Hepatocyte (in vitro differentiated cells): ENCODE data around the gene C10orf105. TPM values are rescaled to one million over a fixed set of nuclear protein-coding genes. Genes with fewer than 3 reads are reported as not detected.

Source experiments
- DNase-seq: peaks from one replicate; pipeline ENCODE4 v3.0.0-alpha.2; 2016; ENCODE audit warnings: low spot score
- H2AFZ ChIP-seq: fragments of 200-600 bp; sonication (generic); 2 replicates; pipeline ENCODE4 v1.6.0; 2016; ENCODE audit warnings: antibody characterized with exemption, mild to moderate bottlenecking
- H3K27ac ChIP-seq: fragments of 200-600 bp; sonication (generic); 2 replicates; pipeline ENCODE4 v1.5.1; 2016; ENCODE audit warnings: mild to moderate bottlenecking
- H3K27me3 ChIP-seq: fragments of 200-600 bp; sonication (generic); 2 replicates; pipeline ENCODE4 v1.6.1; 2016
- H3K36me3 ChIP-seq: fragments of 200-600 bp; sonication (generic); replicated peaks from 2 replicates; pipeline ENCODE4 v1.5.1; 2016; ENCODE audit warnings: low read depth; ENCODE audit not compliant: insufficient read depth
- H3K4me1 ChIP-seq: fragments of 200-600 bp; sonication (generic); 2 replicates; pipeline ENCODE4 v1.5.1; 2016; ENCODE audit warnings: mild to moderate bottlenecking, moderate library complexity; ENCODE audit not compliant: insufficient read depth
- H3K4me2 ChIP-seq: fragments of 200-600 bp; sonication (generic); 2 replicates; pipeline ENCODE4 v1.6.0; 2016
- H3K4me3 ChIP-seq: fragments of 200-600 bp; sonication (generic); 2 replicates; pipeline ENCODE4 v1.5.1; 2016; ENCODE audit warnings: mild to moderate bottlenecking
- H3K79me2 ChIP-seq: fragments of 200-600 bp; sonication (generic); 2 replicates; pipeline ENCODE4 v1.6.0; 2017; ENCODE audit warnings: mild to moderate bottlenecking
- H3K9me2 ChIP-seq: fragments of 200-600 bp; sonication (generic); replicated peaks from 2 replicates; pipeline ENCODE4 v1.6.0; 2017; ENCODE audit warnings: mild to moderate bottlenecking; ENCODE audit not compliant: insufficient read depth
- H3K9me3 ChIP-seq: fragments of 200-600 bp; sonication (generic); 2 replicates; pipeline ENCODE4 v1.5.1; 2016; ENCODE audit warnings: low read depth, mild to moderate bottlenecking
- H4K20me1 ChIP-seq: fragments of 200-600 bp; sonication (generic); 2 replicates; pipeline ENCODE4 v1.6.0; 2016; ENCODE audit warnings: mild to moderate bottlenecking; ENCODE audit not compliant: insufficient read depth, poor library complexity, severe bottlenecking
- EZH2 ChIP-seq: fragments of 200-600 bp; sonication (generic); IDR thresholded peaks from 2 replicates; pipeline ENCODE4 v1.6.1; 2016; ENCODE audit warnings: antibody characterized with exemption, mild to moderate bottlenecking, borderline replicate concordance
- EZH2phosphoT487 ChIP-seq: fragments of 200-600 bp; sonication (generic); IDR thresholded peaks from one replicate; pipeline ENCODE4 v1.6.1; 2018; ENCODE audit warnings: antibody characterized with exemption, mild to moderate bottlenecking, low read depth, moderate library complexity; ENCODE audit not compliant: unreplicated experiment, severe bottlenecking
- WGBS: methylation state at CpG from one replicate; pipeline ENCODE4 v1.1.6; 2016; ENCODE audit warnings: low lambda C conversion rate; ENCODE audit errors: missing lambda C conversion rate; 5-methylcytosine and 5-hydroxymethylcytosine counted together
- polyA plus RNA-seq: library from polyadenylated mRNA; unstranded; fragments of >200 nt; fragmentation: Nextera tagmentation; extraction: Ambion mirVana; gene quantifications from 2 replicates; pipeline ENCODE4 v1.2.1, GENCODE V29; 2016
- total RNA-seq: library from RNA; depleted of rRNA; stranded (reverse); fragments of >200 nt; gene quantifications from 2 replicates; pipeline ENCODE4 v1.2.3, GENCODE V29; 2014
- TF ChIP-seq, protein P1 (sequence below): fragments of 200-600 bp; sonication (generic); IDR thresholded peaks from 2 replicates; pipeline ENCODE4 v1.5.1; 2016; ENCODE audit warnings: antibody characterized with exemption, mild to moderate bottlenecking; ENCODE audit not compliant: poor library complexity

C10orf105 gene
- total and polyA plus RNA-seq, 2 experiments from 2014 or later, result not detected

- H3K4me2 ChIP-seq, result no peak overlapping the region
- no peaks in the 10 kb centered on the region for H3K27me3 ChIP-seq
- DNase-seq, result no peak
- peaks cover 28% of the 10 kb centered on the region for H3K4me1 ChIP-seq
- no peak overlapping the region for H3K4me3 ChIP-seq
- no peaks in the 10 kb centered on the region for H3K9me3 ChIP-seq
- H4K20me1 ChIP-seq, result no peaks in the 10 kb centered on the region
- whole genome bisulfite sequencing, result 74% methylated on average over 14 of the region's 14 CpGs
- H3K36me3 ChIP-seq, result no peaks in the 10 kb centered on the region
- no peaks in the 10 kb centered on the region for H3K79me2 ChIP-seq
- H3K9me2 ChIP-seq, result no peaks in the 10 kb centered on the region
- peak overlapping the region; percentile 67 for H3K27ac ChIP-seq
- TF ChIP-seq EZH2 (no peak), EZH2phosphoT487 (no peak)
- TF ChIP-seq, protein P1, sequence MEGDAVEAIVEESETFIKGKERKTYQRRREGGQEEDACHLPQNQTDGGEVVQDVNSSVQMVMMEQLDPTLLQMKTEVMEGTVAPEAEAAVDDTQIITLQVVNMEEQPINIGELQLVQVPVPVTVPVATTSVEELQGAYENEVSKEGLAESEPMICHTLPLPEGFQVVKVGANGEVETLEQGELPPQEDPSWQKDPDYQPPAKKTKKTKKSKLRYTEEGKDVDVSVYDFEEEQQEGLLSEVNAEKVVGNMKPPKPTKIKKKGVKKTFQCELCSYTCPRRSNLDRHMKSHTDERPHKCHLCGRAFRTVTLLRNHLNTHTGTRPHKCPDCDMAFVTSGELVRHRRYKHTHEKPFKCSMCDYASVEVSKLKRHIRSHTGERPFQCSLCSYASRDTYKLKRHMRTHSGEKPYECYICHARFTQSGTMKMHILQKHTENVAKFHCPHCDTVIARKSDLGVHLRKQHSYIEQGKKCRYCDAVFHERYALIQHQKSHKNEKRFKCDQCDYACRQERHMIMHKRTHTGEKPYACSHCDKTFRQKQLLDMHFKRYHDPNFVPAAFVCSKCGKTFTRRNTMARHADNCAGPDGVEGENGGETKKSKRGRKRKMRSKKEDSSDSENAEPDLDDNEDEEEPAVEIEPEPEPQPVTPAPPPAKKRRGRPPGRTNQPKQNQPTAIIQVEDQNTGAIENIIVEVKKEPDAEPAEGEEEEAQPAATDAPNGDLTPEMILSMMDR, result no peak
- H2AFZ ChIP-seq, result no peak overlapping the region
Measured at GRCh38 chr10:71747551-71748523, 28.3 kb upstream of the C10orf105 start.

- WGBS, result 79% methylated on average over 2 of the region's 2 CpGs
- peaks cover 22% of the 10 kb centered on the region for H3K4me1 ChIP-seq
- no peaks in the 10 kb centered on the region for H3K9me3 ChIP-seq
- H3K27ac ChIP-seq, result peak overlapping the region; percentile 67
- no peaks in the 10 kb centered on the region for H4K20me1 ChIP-seq
- TF ChIP-seq EZH2phosphoT487, result no peak
- TF ChIP-seq EZH2, result no peak
- TF ChIP-seq, protein P1, result no peak
- no peak overlapping the region for H3K4me3 ChIP-seq
- no peak overlapping the region for H3K4me2 ChIP-seq
- no peak for DNase-seq
- no peak overlapping the region for H2AFZ ChIP-seq
- no peaks in the 10 kb centered on the region for H3K36me3 ChIP-seq
- no peaks in the 10 kb centered on the region for H3K27me3 ChIP-seq
- no peaks in the 10 kb centered on the region for H3K9me2 ChIP-seq
- no peaks in the 10 kb centered on the region for H3K79me2 ChIP-seq
Measured at GRCh38 chr10:71747039-71747531, 27.5 kb upstream of the C10orf105 start.

DNA sequence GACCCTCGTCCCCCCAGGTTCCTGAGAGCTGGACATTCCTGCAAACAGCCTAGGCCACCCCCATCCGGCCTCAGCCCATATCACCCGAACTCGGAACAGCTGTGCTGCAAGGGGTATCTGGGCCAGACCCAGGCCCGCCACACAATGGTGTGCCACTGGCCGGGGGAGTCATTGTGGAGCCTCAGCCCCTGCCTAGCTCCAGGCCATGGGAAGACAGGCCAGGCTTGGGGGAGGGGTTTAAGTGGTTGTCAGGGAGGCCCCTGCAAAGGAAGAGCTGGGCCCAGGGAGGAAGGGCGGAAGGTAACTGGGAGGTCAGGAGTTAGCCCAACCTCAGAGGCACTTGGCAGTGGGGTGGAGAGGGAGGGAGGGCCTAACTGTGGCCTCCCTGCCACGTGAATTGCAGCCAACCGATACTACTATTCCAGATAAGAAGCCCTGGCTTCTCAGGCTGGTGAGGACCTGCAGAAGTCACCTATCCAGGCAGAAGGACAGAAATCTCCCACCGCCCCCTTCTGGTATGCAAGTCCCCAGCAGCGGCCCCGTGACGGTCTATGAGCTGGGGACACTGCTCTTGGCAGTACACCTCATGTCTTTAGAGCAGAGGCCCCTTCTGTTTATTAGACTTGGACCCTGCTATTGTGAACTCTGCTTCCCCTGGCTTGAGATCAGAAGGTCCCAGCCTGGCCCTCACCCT is 26.9 kb upstream of the C10orf105 start:
- Histone ChIP-seq H3K79me2 (no peaks in the 10 kb centered on the region), H2AFZ (no peak overlapping the region), H3K4me1 (peaks cover 22% of the 10 kb centered on the region), H3K9me2 (no peaks in the 10 kb centered on the region), H3K27ac (peak overlapping the region; percentile 68), H4K20me1 (no peaks in the 10 kb centered on the region), H3K9me3 (no peaks in the 10 kb centered on the region), H3K4me3 (no peak overlapping the region), H3K27me3 (no peaks in the 10 kb centered on the region), H3K36me3 (no peaks in the 10 kb centered on the region), H3K4me2 (no peak overlapping the region)
- DNase-seq, result peak; percentile 77
- WGBS, result 57% methylated on average over 13 of the region's 13 CpGs
- TF ChIP-seq EZH2phosphoT487 (no peak), EZH2 (no peak)
- TF ChIP-seq, protein P1, result peak; percentile 17
